Liver (tissue), 9 donors: Measurements from ENCODE around the gene MYRFL. TPM values are rescaled to one million over a fixed set of nuclear protein-coding genes. Genes with fewer than 3 reads are reported as not detected.

Experiments
- DNase-seq: peaks from one replicate; pipeline ENCODE4 v3.0.0-alpha.2; 2017; ENCODE audit warnings: low spot score
- H3K27ac ChIP-seq, 2 donors: one replicate each; pipeline ENCODE4 v1.7.0; 2013; ENCODE audit warnings: inconsistent platforms in 2 of 2, low read length in 2 of 2, control low read depth in 1 of 2, low read depth in 1 of 2, mild to moderate bottlenecking in 1 of 2
- H3K27me3 ChIP-seq, 4 donors: one replicate each; pipeline versions ENCODE4 v1.6.1 to v1.7.0; 2013; ENCODE audit warnings: low read length in 3 of 4, inconsistent platforms in 1 of 4, mild to moderate bottlenecking in 1 of 4, moderate library complexity in 1 of 4; ENCODE audit not compliant: control insufficient read depth in 4 of 4, insufficient read depth in 4 of 4
- H3K36me3 ChIP-seq, 4 donors: one replicate each; pipeline versions ENCODE4 v1.6.1 to v1.7.0; 2013; ENCODE audit warnings: low read length in 3 of 4, mild to moderate bottlenecking in 3 of 4, low read depth in 1 of 4, moderate library complexity in 1 of 4; ENCODE audit not compliant: control insufficient read depth in 4 of 4, insufficient read depth in 3 of 4
- H3K4me1 ChIP-seq, 4 donors: one replicate each; pipeline versions ENCODE4 v1.6.1 to v1.7.0; 2013; ENCODE audit warnings: low read length in 3 of 4, mild to moderate bottlenecking in 3 of 4, moderate library complexity in 1 of 4; ENCODE audit not compliant: control insufficient read depth in 4 of 4, insufficient read depth in 4 of 4
- H3K4me3 ChIP-seq, 3 donors: one replicate each; pipeline versions ENCODE4 v1.6.1 to v1.7.0; 2013; ENCODE audit warnings: low read length in 3 of 3, control low read depth in 1 of 3, low read depth in 1 of 3, mild to moderate bottlenecking in 1 of 3
- H3K9ac ChIP-seq, 2 donors: one replicate each; pipeline ENCODE4 v1.7.0; 2013; ENCODE audit warnings: low read length in 2 of 2, mild to moderate bottlenecking in 2 of 2, moderate library complexity in 2 of 2, control low read depth in 1 of 2, low read depth in 1 of 2
- H3K9me3 ChIP-seq, 4 donors: one replicate each; pipeline versions ENCODE4 v1.6.1 to v1.7.0; 2013; ENCODE audit warnings: low read length in 3 of 4; ENCODE audit not compliant: control insufficient read depth in 4 of 4
- EGR1 ChIP-seq, 2 donors: IDR thresholded peaks; 2 replicates each; pipeline ENCODE4 v1.6.1; 2016 to 2018; ENCODE audit warnings: antibody characterized with exemption in 2 of 2, low read depth in 2 of 2
- FOXA1 ChIP-seq: IDR thresholded peaks from 2 replicates; pipeline ENCODE4 v1.6.1; 2016; ENCODE audit warnings: antibody characterized with exemption
- FOXA2 ChIP-seq: IDR thresholded peaks from 2 replicates; pipeline ENCODE4 v1.6.1; 2016; ENCODE audit warnings: antibody characterized with exemption
- GABPA ChIP-seq, 2 donors: IDR thresholded peaks in 1 of 2; conservative IDR thresholded peaks in 1 of 2; 2 replicates each; pipeline ENCODE4 v1.6.1; 2016; ENCODE audit warnings: antibody characterized with exemption in 2 of 2, mild to moderate bottlenecking in 1 of 2, moderate library complexity in 1 of 2
- HNF4A ChIP-seq, 2 donors: conservative IDR thresholded peaks; 2 replicates each; pipeline ENCODE4 v1.6.1; 2016; ENCODE audit warnings: antibody characterized with exemption in 2 of 2, mild to moderate bottlenecking in 2 of 2
- HNF4G ChIP-seq: IDR thresholded peaks from 2 replicates; pipeline ENCODE4 v1.6.1; 2016; ENCODE audit warnings: antibody characterized with exemption
- JUND ChIP-seq, 2 donors: IDR thresholded peaks; 2 replicates each; pipeline ENCODE4 v1.6.1; 2016; ENCODE audit warnings: antibody characterized with exemption in 2 of 2
- NR2F2 ChIP-seq: IDR thresholded peaks from 2 replicates; pipeline ENCODE4 v1.6.1; 2016; ENCODE audit warnings: antibody characterized with exemption
- RAD21 ChIP-seq, 2 donors: IDR thresholded peaks; 2 replicates each; pipeline ENCODE4 v1.6.1; 2016; ENCODE audit warnings: antibody characterized with exemption in 2 of 2, mild to moderate bottlenecking in 2 of 2
- RXRA ChIP-seq, 2 donors: IDR thresholded peaks; 2 replicates each; pipeline ENCODE4 v1.6.1; 2017 to 2018; ENCODE audit warnings: antibody characterized with exemption in 2 of 2, mild to moderate bottlenecking in 1 of 2
- SP1 ChIP-seq: IDR thresholded peaks from 2 replicates; pipeline ENCODE4 v1.6.1; 2018; ENCODE audit warnings: antibody characterized with exemption, mild to moderate bottlenecking
- TAF1 ChIP-seq: conservative IDR thresholded peaks from 2 replicates; pipeline ENCODE4 v1.6.1; 2016; ENCODE audit warnings: antibody characterized with exemption, mild to moderate bottlenecking
- YY1 ChIP-seq: IDR thresholded peaks from 2 replicates; pipeline ENCODE4 v1.6.1; 2016; ENCODE audit warnings: antibody characterized with exemption, mild to moderate bottlenecking
- WGBS: extraction: QIAGEN DNeasy Blood & Tissue Kit; methylation state at CpG from one replicate; pipeline ENCODE4 v1.1.7; 2013; 5-methylcytosine and 5-hydroxymethylcytosine counted together
- polyA plus RNA-seq, 2 donors: library from polyadenylated mRNA; stranded (reverse) in 1 of 2; unstranded in 1 of 2; fragments of 200-250 nt in 1 of 2; fragments of >200 nt in 1 of 2; fragmentation: Nextera tagmentation in 1 of 2; extraction: Ambion mirVana in 1 of 2; gene quantifications; one replicate each; pipeline versions ENCODE4 v1.2.1 to v1.2.3, GENCODE V29; 2013 to 2015
- total RNA-seq, 2 donors: library from RNA; depleted of rRNA; stranded (reverse); fragments of >200 nt; gene quantifications; one replicate each; pipeline ENCODE4 v1.2.3, GENCODE V29; 2014
- TF ChIP-seq, protein P1 (sequence below): fragments of 150-350 bp; IDR thresholded peaks from 2 replicates; pipeline ENCODE4 v1.5.1; 2017; ENCODE audit warnings: improper control_type of control experiment, low read depth, low read length; ENCODE audit not compliant: missing input control
- TF ChIP-seq, protein P2 (sequence below): IDR thresholded peaks from 2 replicates; pipeline ENCODE4 v1.6.1; 2016; ENCODE audit warnings: antibody characterized with exemption
- TF ChIP-seq, protein P3 (sequence below): IDR thresholded peaks from 2 replicates; pipeline ENCODE4 v1.6.1; 2016; ENCODE audit warnings: antibody characterized with exemption
- TF ChIP-seq, protein P4 (sequence below): IDR thresholded peaks from 2 replicates; pipeline ENCODE4 v1.6.1; 2016; ENCODE audit warnings: antibody characterized with exemption, mild to moderate bottlenecking
- TF ChIP-seq, protein P5 (sequence below): IDR thresholded peaks from 2 replicates; pipeline ENCODE4 v1.6.1; 2016; ENCODE audit warnings: antibody characterized with exemption
- donor health status: healthy.
- donor health status: healthy.
- donor health status: healthy.
- donor health status: healthy.
- donor health status: healthy.

MYRFL gene
- total and polyA plus RNA-seq, 4 donors: under 0.01 to 0.19 (median 0.10) TPM

DNA sequence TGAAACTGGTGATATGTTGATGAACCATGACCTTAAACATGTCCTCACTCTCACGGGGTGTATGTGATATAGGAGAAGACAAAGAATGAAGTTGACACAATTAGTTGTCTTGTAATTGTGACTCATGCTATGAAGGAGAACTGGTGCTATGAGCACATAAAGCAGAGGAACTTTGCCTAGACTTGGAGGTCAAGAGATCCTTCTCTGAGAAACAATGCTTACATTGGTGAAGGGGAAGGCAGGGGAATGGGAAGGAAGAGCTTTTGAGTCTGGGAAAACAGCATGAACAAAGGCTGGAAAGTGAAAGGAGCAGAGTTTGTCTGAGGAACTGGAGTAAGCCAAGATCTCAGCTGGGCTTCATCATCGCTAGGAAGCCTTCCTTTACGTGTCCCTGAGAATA, 83.2 kb downstream of the MYRFL start:
- no peak for DNase-seq
- 72% methylated on average over 3 of the region's 3 CpGs for WGBS
- Histone ChIP-seq H3K4me3 (no peak overlapping the region), H3K27ac (no peak overlapping the region), H3K9ac (no peak overlapping the region), H3K36me3 (no peaks in the 10 kb centered on the region), H3K4me1 (no peaks in the 10 kb centered on the region), H3K9me3 (no peaks in the 10 kb centered on the region), H3K27me3 (peaks cover 0 to 2% (median 0%) of the 10 kb centered on the region in 4 donors)
- TF ChIP-seq JUND (IDR thresholded peaks at IDR 0.05) (no peak), RAD21 (IDR thresholded peaks at IDR 0.05) (no peak), HNF4G (no peak), YY1 (no peak), FOXA1 (no peak), GABPA (IDR thresholded peaks at IDR 0.05 in 1 of 2, conservative IDR thresholded peaks at IDR 0.05 in 1 of 2) (no peak)

DNA sequence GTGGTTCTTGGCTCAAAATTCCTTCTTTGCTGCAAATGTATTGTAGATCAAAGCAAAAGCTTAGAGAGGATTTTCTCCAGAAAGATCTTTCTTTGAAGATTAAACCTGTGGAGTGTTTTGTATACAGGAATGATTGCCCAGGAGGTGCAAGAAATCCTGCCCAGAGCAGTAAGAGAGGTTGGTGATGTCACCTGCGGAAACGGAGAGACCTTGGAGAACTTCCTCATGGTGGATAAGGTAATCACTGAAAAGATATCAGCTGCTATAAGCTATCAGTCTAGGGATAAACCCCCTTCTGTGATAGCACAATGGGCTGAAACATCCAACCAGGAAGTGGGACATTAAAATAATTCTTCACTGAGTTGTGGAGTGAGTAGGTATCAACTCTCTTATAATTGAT, 85.7 kb downstream of the MYRFL start:
- H3K27ac ChIP-seq: no peak overlapping the region
- no peaks in the 10 kb centered on the region for H3K9me3 ChIP-seq
- 55% methylated on average over 2 of the region's 2 CpGs for WGBS
- no peak overlapping the region for H3K9ac ChIP-seq
- TF ChIP-seq YY1 (no peak), GABPA (IDR thresholded peaks at IDR 0.05 in 1 of 2, conservative IDR thresholded peaks at IDR 0.05 in 1 of 2) (no peak), FOXA2 (no peak), SP1 (no peak), JUND (IDR thresholded peaks at IDR 0.05) (no peak), RAD21 (IDR thresholded peaks at IDR 0.05) (no peak), NR2F2 (no peak), EGR1 (IDR thresholded peaks at IDR 0.05; ENCODE audit: low read depth in 2 of 2) (no peak), HNF4A (conservative IDR thresholded peaks at IDR 0.05) (no peak), FOXA1 (no peak), TAF1 (no peak), RXRA (IDR thresholded peaks at IDR 0.05) (no peak), HNF4G (no peak)
- TF ChIP-seq, protein P1, sequence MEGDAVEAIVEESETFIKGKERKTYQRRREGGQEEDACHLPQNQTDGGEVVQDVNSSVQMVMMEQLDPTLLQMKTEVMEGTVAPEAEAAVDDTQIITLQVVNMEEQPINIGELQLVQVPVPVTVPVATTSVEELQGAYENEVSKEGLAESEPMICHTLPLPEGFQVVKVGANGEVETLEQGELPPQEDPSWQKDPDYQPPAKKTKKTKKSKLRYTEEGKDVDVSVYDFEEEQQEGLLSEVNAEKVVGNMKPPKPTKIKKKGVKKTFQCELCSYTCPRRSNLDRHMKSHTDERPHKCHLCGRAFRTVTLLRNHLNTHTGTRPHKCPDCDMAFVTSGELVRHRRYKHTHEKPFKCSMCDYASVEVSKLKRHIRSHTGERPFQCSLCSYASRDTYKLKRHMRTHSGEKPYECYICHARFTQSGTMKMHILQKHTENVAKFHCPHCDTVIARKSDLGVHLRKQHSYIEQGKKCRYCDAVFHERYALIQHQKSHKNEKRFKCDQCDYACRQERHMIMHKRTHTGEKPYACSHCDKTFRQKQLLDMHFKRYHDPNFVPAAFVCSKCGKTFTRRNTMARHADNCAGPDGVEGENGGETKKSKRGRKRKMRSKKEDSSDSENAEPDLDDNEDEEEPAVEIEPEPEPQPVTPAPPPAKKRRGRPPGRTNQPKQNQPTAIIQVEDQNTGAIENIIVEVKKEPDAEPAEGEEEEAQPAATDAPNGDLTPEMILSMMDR: no peak
- TF ChIP-seq, protein P2, sequence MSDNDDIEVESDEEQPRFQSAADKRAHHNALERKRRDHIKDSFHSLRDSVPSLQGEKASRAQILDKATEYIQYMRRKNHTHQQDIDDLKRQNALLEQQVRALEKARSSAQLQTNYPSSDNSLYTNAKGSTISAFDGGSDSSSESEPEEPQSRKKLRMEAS: no peak
- TF ChIP-seq, protein P3, sequence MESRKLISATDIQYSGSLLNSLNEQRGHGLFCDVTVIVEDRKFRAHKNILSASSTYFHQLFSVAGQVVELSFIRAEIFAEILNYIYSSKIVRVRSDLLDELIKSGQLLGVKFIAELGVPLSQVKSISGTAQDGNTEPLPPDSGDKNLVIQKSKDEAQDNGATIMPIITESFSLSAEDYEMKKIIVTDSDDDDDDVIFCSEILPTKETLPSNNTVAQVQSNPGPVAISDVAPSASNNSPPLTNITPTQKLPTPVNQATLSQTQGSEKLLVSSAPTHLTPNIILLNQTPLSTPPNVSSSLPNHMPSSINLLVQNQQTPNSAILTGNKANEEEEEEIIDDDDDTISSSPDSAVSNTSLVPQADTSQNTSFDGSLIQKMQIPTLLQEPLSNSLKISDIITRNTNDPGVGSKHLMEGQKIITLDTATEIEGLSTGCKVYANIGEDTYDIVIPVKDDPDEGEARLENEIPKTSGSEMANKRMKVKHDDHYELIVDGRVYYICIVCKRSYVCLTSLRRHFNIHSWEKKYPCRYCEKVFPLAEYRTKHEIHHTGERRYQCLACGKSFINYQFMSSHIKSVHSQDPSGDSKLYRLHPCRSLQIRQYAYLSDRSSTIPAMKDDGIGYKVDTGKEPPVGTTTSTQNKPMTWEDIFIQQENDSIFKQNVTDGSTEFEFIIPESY: no peak
- TF ChIP-seq, protein P4, sequence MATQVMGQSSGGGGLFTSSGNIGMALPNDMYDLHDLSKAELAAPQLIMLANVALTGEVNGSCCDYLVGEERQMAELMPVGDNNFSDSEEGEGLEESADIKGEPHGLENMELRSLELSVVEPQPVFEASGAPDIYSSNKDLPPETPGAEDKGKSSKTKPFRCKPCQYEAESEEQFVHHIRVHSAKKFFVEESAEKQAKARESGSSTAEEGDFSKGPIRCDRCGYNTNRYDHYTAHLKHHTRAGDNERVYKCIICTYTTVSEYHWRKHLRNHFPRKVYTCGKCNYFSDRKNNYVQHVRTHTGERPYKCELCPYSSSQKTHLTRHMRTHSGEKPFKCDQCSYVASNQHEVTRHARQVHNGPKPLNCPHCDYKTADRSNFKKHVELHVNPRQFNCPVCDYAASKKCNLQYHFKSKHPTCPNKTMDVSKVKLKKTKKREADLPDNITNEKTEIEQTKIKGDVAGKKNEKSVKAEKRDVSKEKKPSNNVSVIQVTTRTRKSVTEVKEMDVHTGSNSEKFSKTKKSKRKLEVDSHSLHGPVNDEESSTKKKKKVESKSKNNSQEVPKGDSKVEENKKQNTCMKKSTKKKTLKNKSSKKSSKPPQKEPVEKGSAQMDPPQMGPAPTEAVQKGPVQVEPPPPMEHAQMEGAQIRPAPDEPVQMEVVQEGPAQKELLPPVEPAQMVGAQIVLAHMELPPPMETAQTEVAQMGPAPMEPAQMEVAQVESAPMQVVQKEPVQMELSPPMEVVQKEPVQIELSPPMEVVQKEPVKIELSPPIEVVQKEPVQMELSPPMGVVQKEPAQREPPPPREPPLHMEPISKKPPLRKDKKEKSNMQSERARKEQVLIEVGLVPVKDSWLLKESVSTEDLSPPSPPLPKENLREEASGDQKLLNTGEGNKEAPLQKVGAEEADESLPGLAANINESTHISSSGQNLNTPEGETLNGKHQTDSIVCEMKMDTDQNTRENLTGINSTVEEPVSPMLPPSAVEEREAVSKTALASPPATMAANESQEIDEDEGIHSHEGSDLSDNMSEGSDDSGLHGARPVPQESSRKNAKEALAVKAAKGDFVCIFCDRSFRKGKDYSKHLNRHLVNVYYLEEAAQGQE: no peak
- TF ChIP-seq, protein P5, sequence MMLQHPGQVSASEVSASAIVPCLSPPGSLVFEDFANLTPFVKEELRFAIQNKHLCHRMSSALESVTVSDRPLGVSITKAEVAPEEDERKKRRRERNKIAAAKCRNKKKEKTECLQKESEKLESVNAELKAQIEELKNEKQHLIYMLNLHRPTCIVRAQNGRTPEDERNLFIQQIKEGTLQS: no peak
- H3K27me3 ChIP-seq: peaks cover 0 to 2% (median 0%) of the 10 kb centered on the region in 4 donors
- no peak for DNase-seq
- no peak overlapping the region for H3K4me3 ChIP-seq
- no peaks in the 10 kb centered on the region for H3K4me1 ChIP-seq
- H3K36me3 ChIP-seq: no peaks in the 10 kb centered on the region
